ENCODE data around the gene CEP135. TPM values are rescaled to one million over a fixed set of nuclear protein-coding genes. Genes with fewer than 3 reads are reported as not detected.
A peak's percentile ranks its signal among the peaks of the same experiment; 100 is the strongest.

CEP135 gene, protein sequence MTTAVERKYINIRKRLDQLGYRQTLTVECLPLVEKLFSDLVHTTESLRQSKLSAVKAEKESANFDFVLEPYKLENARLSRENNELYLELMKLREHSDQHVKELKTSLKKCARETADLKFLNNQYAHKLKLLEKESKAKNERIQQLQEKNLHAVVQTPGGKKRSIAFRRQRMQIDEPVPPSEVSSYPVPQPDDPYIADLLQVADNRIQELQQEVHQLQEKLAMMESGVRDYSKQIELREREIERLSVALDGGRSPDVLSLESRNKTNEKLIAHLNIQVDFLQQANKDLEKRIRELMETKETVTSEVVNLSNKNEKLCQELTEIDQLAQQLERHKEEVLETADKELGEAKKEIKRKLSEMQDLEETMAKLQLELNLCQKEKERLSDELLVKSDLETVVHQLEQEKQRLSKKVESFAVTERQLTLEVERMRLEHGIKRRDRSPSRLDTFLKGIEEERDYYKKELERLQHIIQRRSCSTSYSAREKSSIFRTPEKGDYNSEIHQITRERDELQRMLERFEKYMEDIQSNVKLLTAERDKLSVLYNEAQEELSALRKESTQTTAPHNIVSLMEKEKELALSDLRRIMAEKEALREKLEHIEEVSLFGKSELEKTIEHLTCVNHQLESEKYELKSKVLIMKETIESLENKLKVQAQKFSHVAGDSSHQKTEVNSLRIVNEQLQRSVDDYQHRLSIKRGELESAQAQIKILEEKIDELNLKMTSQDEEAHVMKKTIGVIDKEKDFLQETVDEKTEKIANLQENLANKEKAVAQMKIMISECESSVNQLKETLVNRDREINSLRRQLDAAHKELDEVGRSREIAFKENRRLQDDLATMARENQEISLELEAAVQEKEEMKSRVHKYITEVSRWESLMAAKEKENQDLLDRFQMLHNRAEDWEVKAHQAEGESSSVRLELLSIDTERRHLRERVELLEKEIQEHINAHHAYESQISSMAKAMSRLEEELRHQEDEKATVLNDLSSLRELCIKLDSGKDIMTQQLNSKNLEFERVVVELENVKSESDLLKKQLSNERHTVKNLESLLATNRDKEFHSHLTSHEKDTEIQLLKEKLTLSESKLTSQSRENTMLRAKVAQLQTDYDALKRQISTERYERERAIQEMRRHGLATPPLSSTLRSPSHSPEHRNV
- 1 to 10 TPM; 1.6 to 1.8 TPM for total RNA-seq

DNA sequence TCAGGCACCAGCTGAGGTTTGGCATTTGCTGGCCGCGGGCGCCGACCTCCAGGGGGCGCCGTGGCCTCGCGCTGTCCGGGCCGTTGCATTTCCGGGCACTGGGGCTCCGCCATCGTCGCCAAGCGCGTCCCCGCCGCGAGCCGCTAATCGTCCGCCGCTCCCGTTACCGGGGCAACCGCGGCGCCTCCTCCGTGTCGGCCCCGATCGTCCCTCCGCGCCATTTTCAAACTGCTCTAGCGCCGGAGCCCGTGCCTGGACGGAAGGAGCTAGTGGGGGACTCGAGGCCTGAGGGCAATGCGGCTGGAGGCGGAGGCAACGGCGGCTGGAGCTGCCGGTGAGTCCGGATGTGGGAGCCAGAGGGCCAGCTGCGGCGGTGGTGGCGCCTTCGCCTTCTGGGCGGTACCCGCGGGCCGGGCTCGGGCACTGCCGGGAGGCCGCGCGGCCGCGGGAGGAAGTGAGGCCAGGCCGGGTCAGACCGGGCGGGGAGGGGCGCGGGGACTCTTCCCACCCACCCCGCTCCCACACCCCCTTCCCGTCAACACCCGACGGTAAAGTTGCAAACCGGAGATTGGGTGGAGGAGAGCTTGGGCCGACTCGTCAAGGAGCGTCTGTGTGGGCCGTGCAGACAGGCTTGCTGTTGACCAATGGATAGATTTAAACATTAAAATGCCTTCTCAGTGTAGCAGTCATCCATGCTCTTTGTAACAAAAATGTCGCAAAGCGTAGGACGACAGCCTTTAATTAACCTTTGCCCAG, at the start of gene CEP135:
Gene CEP135 (plus strand): TSS at position 220 of the 756 bp plus-strand sequence. CDS start 3,186 bp downstream, outside the sequence.
- Histone ChIP-seq H3K27me3 (no peaks in the 10 kb centered on the region), H3K4me1 (peaks cover 0 to 24% of the 10 kb centered on the region in 2 donors), H3K27ac (peak within 1 kb of the TSS; percentile 87 to 93), H3K36me3 (no peaks in the 10 kb centered on the region), H3K4me3 (peak within 1 kb of the TSS; percentile 78 to 91), H3K9me3 (no peaks in the 10 kb centered on the region)
- TF ChIP-seq, protein P1, sequence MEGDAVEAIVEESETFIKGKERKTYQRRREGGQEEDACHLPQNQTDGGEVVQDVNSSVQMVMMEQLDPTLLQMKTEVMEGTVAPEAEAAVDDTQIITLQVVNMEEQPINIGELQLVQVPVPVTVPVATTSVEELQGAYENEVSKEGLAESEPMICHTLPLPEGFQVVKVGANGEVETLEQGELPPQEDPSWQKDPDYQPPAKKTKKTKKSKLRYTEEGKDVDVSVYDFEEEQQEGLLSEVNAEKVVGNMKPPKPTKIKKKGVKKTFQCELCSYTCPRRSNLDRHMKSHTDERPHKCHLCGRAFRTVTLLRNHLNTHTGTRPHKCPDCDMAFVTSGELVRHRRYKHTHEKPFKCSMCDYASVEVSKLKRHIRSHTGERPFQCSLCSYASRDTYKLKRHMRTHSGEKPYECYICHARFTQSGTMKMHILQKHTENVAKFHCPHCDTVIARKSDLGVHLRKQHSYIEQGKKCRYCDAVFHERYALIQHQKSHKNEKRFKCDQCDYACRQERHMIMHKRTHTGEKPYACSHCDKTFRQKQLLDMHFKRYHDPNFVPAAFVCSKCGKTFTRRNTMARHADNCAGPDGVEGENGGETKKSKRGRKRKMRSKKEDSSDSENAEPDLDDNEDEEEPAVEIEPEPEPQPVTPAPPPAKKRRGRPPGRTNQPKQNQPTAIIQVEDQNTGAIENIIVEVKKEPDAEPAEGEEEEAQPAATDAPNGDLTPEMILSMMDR (IDR thresholded peaks at IDR 0.05), result peak; percentile 93 to 98
- DNase-seq (ENCODE audit: low spot score), result peak; percentile 90

DNA sequence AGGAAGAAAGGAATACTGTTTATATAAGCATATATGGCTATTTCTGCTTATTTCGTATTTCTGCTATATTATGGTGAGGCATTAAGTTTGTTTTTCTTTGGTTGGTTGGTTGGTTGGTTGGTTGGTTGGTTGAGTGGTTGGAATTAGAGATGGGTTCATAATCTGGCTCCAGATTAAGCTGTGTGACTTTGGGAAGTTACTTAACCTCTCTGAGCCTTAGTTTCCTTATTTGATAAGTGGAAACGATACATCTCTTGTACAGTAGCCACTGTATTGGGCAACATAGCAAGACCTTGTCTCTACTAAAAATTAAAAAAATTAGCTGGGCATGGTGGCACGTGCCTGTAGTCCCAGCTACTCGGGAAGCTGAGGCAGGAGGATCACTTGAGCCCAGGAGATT, 46.1 kb upstream of the CEP135 start:
- no peak overlapping the region for H3K27ac ChIP-seq
- H3K4me1 ChIP-seq, result no peaks in the 10 kb centered on the region
- DNase-seq (ENCODE audit: low spot score), result no peak
- H3K27me3 ChIP-seq, result no peaks in the 10 kb centered on the region
- TF ChIP-seq, protein P1 (IDR thresholded peaks at IDR 0.05), result no peak
- no peaks in the 10 kb centered on the region for H3K9me3 ChIP-seq
- H3K4me3 ChIP-seq, result no peak overlapping the region
- H3K36me3 ChIP-seq, result peaks cover 60% of the 10 kb centered on the region

DNA sequence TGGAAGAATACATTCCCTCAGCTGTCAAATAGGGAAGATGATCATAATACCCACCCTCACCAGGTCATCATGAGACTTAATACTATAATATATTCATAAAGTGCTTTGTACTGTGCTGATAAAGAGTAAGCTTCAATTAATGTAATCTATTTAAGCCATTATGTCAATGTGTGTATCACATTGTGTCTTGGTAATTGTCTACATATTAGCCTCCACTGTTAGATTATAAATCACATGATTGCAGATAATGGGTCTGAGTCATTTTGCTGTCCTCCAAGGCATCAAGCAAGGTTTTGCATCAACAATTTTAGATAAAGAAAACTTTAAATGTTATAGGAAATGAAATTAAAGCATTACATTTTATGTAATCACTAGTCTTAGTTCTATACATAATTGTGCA, 45.2 kb upstream of the CEP135 start:
- Histone ChIP-seq H3K27me3 (no peaks in the 10 kb centered on the region), H3K9me3 (no peaks in the 10 kb centered on the region), H3K27ac (no peak overlapping the region), H3K4me1 (no peaks in the 10 kb centered on the region), H3K36me3 (peaks cover 60% of the 10 kb centered on the region), H3K4me3 (no peak overlapping the region)
- TF ChIP-seq, protein P1 (IDR thresholded peaks at IDR 0.05), result no peak
- no peak for DNase-seq (ENCODE audit: low spot score)

DNA sequence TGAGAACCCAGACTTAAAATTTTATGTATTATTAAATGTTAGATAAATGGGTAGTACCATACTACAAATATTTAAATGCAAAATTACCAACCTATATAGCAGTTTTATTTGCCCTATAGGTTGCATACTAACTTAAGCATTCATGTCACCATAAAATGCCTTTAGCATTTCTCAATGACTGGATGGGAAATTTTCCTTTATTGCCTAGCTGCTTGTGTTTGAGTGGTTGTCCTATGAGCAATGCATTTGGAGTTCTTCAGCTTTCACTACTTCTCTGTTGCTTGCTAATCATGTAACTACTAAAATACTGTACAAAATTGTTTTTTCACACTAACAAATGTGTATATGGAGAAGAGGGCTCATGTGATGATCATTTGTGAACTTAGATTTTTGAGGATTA, 44.2 kb upstream of the CEP135 start:
- H3K27ac ChIP-seq, result no peak overlapping the region
- H3K4me1 ChIP-seq, result no peaks in the 10 kb centered on the region
- no peak for DNase-seq (ENCODE audit: low spot score)
- H3K36me3 ChIP-seq, result peaks cover 52% of the 10 kb centered on the region
- H3K27me3 ChIP-seq, result no peaks in the 10 kb centered on the region
- TF ChIP-seq, protein P1 (IDR thresholded peaks at IDR 0.05), result no peak
- no peak overlapping the region for H3K4me3 ChIP-seq
- H3K9me3 ChIP-seq, result no peaks in the 10 kb centered on the region

DNA sequence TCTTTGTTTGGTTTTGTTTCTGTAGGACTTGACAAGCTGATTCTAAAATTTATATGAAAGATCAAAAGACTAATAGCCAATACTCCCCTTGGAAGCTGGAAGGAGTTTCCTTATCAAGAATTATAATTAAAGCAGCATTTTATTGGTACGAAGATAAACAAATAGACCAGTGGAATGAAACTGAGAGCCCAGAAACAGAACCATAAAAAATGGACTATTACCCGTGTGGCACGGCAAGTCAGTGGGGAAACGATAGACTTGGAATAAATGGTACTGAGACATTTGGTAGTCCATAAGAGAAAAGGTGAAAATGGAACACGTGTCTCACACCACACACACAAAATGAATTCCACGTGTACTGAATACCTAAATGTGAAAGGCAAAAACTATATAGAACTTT, 42.4 kb upstream of the CEP135 start:
- no peak for DNase-seq (ENCODE audit: low spot score)
- peaks cover 38% of the 10 kb centered on the region for H3K36me3 ChIP-seq
- TF ChIP-seq, protein P1 (IDR thresholded peaks at IDR 0.05), result no peak

More for the DNA sequence above, 42.4 kb upstream of the CEP135 start:
- no peaks in the 10 kb centered on the region for H3K4me1 ChIP-seq
- H3K4me3 ChIP-seq, result no peak overlapping the region
- H3K27me3 ChIP-seq, result no peaks in the 10 kb centered on the region
- H3K27ac ChIP-seq, result no peak overlapping the region
- no peaks in the 10 kb centered on the region for H3K9me3 ChIP-seq
